BLaER1 (cell line): ENCODE measurements around the gene POU5F1.
"Not testable (repeated sequence)": the region's sequence is repeated elsewhere in the genome, so short reads cannot be mapped to it uniquely, and the experiment has no call there.

Source experiments
- H3K27ac ChIP-seq: shearing (Covaris generic); formaldehyde crosslinking; 2 replicates; pipeline ENCODE4 v1.8.1; 2022
- H3K27me3 ChIP-seq: shearing (Covaris generic); formaldehyde crosslinking; 2 replicates; pipeline ENCODE4 v1.8.1; 2022
- H3K36me3 ChIP-seq: shearing (Covaris generic); formaldehyde crosslinking; 2 replicates; pipeline ENCODE4 v1.8.1; 2022
- H3K4me1 ChIP-seq: shearing (Covaris generic); formaldehyde crosslinking; 2 replicates; pipeline ENCODE4 v1.8.1; 2022
- H3K4me2 ChIP-seq: shearing (Covaris generic); formaldehyde crosslinking; 2 replicates; pipeline ENCODE4 v1.8.1; 2022
- H3K4me3 ChIP-seq: shearing (Covaris generic); formaldehyde crosslinking; 2 replicates; pipeline ENCODE4 v1.8.1; 2022
- H3K9ac ChIP-seq: shearing (Covaris generic); formaldehyde crosslinking; 2 replicates; pipeline ENCODE4 v1.8.1; 2022
- H3K9me3 ChIP-seq: shearing (Covaris generic); formaldehyde crosslinking; 2 replicates; pipeline ENCODE4 v1.8.1; 2022
- H4K20me1 ChIP-seq: shearing (Covaris generic); formaldehyde crosslinking; 2 replicates; pipeline ENCODE4 v1.8.1; 2022
- Cebpa-rat ChIP-seq: shearing (Covaris generic); IDR thresholded peaks from 2 replicates; pipeline ENCODE4 v1.8.1; 2022

The POU5F1 gene

GRCh38 chr6:31169123-31169857, 1.2 kb downstream of the POU5F1 start:
- H3K27me3 ChIP-seq: no peaks in the 10 kb centered on the region
- no peak for TF ChIP-seq Cebpa-rat
- no peaks in the 10 kb centered on the region for H3K36me3 ChIP-seq
- H3K4me1 ChIP-seq: no peaks in the 10 kb centered on the region
- H3K9me3 ChIP-seq: no peaks in the 10 kb centered on the region
- H4K20me1 ChIP-seq: no peaks in the 10 kb centered on the region
- no peak overlapping the region for H3K4me3 ChIP-seq
- no peak overlapping the region for H3K27ac ChIP-seq
- H3K4me2 ChIP-seq: no peak overlapping the region
- no peak overlapping the region for H3K9ac ChIP-seq

GRCh38 chr6:31168606-31169005, 1.9 kb downstream of the POU5F1 start:
- H3K4me1 ChIP-seq: no peaks in the 10 kb centered on the region
- no peak overlapping the region for H3K27ac ChIP-seq
- H3K9me3 ChIP-seq: no peaks in the 10 kb centered on the region
- peaks cover under 1% of the 10 kb centered on the region; the same call in 1 of the 2 replicates for H3K36me3 ChIP-seq
- no peak overlapping the region for H3K4me3 ChIP-seq
- no peak for TF ChIP-seq Cebpa-rat
- H3K4me2 ChIP-seq: no peak overlapping the region
- no peaks in the 10 kb centered on the region for H3K27me3 ChIP-seq
- H4K20me1 ChIP-seq: no peaks in the 10 kb centered on the region
- H3K9ac ChIP-seq: no peak overlapping the region

- Histone ChIP-seq H4K20me1 (no peaks in the 10 kb centered on the region), H3K27me3 (no peaks in the 10 kb centered on the region)
Observed at GRCh38 chr6:31165986-31166385, 4.5 kb downstream of the POU5F1 start.

GRCh38 chr6:31165064-31165832, 5.2 kb downstream of the POU5F1 start:
- H3K27ac ChIP-seq, H3K4me1 ChIP-seq, H3K4me3 ChIP-seq, H4K20me1 ChIP-seq, H3K27me3 ChIP-seq, H3K9ac ChIP-seq, H3K9me3 ChIP-seq, H3K4me2 ChIP-seq: not testable (repeated sequence)
- peaks cover 26% of the 10 kb centered on the region for H3K36me3 ChIP-seq

More at GRCh38 chr6:31165986-31166385, 4.5 kb downstream of the POU5F1 start:
- Histone ChIP-seq H3K9ac (no peak overlapping the region), H3K36me3 (peaks cover 26% of the 10 kb centered on the region), H3K27ac (no peak overlapping the region), H3K9me3 (no peaks in the 10 kb centered on the region), H3K4me1 (no peaks in the 10 kb centered on the region; the same call in 1 of the 2 replicates), H3K4me2 (no peak overlapping the region), H3K4me3 (no peak overlapping the region)
- TF ChIP-seq Cebpa-rat: no peak

GRCh38 chr6:31164475-31165063, 5.9 kb downstream of the POU5F1 start:
- H3K9ac ChIP-seq, H4K20me1 ChIP-seq, H3K9me3 ChIP-seq, H3K27ac ChIP-seq, H3K4me3 ChIP-seq, H3K27me3 ChIP-seq, H3K4me2 ChIP-seq: not testable (repeated sequence)
- Histone ChIP-seq H3K36me3 (peaks cover 26% of the 10 kb centered on the region), H3K4me1 (peaks cover 14% of the 10 kb centered on the region)

GRCh38 chr6:31163922-31164321, 6.6 kb downstream of the POU5F1 start:
- no peak overlapping the region for H3K9ac ChIP-seq
- no peak for TF ChIP-seq Cebpa-rat

GRCh38 chr6:31162463-31163165, 7.9 kb downstream of the POU5F1 start:
- H3K4me2 ChIP-seq: no peak overlapping the region
- H4K20me1 ChIP-seq: no peaks in the 10 kb centered on the region
- H3K9me3 ChIP-seq: no peaks in the 10 kb centered on the region
- no peaks in the 10 kb centered on the region for H3K27me3 ChIP-seq
- H3K4me3 ChIP-seq: no peak overlapping the region
- H3K27ac ChIP-seq: no peak overlapping the region
- peaks cover 22% of the 10 kb centered on the region for H3K4me1 ChIP-seq
- no peak overlapping the region for H3K9ac ChIP-seq
- H3K36me3 ChIP-seq: peaks cover 26% of the 10 kb centered on the region
- TF ChIP-seq Cebpa-rat: no peak

More at GRCh38 chr6:31163922-31164321, 6.6 kb downstream of the POU5F1 start:
- no peaks in the 10 kb centered on the region for H3K27me3 ChIP-seq
- H3K4me2 ChIP-seq: no peak overlapping the region
- H3K36me3 ChIP-seq: peaks cover 26% of the 10 kb centered on the region
- H3K27ac ChIP-seq: no peak overlapping the region
- no peaks in the 10 kb centered on the region for H3K9me3 ChIP-seq
- peaks cover 20% of the 10 kb centered on the region for H3K4me1 ChIP-seq
- H3K4me3 ChIP-seq: no peak overlapping the region
- no peaks in the 10 kb centered on the region for H4K20me1 ChIP-seq

- H3K36me3 ChIP-seq: peaks cover 28% of the 10 kb centered on the region
- H3K4me3 ChIP-seq: no peak overlapping the region
- H3K9ac ChIP-seq: no peak overlapping the region
Observed at GRCh38 chr6:31161216-31162126, 9.0 kb downstream of the POU5F1 start.

More at GRCh38 chr6:31161216-31162126, 9.0 kb downstream of the POU5F1 start:
- Histone ChIP-seq H3K27ac (no peak overlapping the region), H3K4me2 (no peak overlapping the region), H4K20me1 (no peaks in the 10 kb centered on the region), H3K4me1 (peaks cover 33% of the 10 kb centered on the region), H3K9me3 (no peaks in the 10 kb centered on the region), H3K27me3 (no peaks in the 10 kb centered on the region)
- no peak for TF ChIP-seq Cebpa-rat
